Colonic mucosa (tissue), 4 donors: ENCODE results near the gene PMP22. TPM values are rescaled to one million over a fixed set of nuclear protein-coding genes. Genes with fewer than 3 reads are reported as not detected.
A peak's percentile ranks its signal among the peaks of the same experiment; 100 is the strongest.
"Not testable (repeated sequence)": the region's sequence is repeated elsewhere in the genome, so short reads cannot be mapped to it uniquely, and the experiment has no call there.

Source experiments
- DNase-seq: peaks from one replicate; pipeline ENCODE4 v3.0.0-alpha.2; 2020
- H3K27ac ChIP-seq: fragments of 200-600 bp; one replicate; pipeline ENCODE4 v1.8.0; 2021
- H3K27me3 ChIP-seq: fragments of 200-600 bp; one replicate; pipeline ENCODE4 v1.8.0; 2021
- H3K36me3 ChIP-seq: fragments of 200-600 bp; one replicate; pipeline ENCODE4 v1.8.0; 2021
- H3K4me1 ChIP-seq: fragments of 200-600 bp; one replicate; pipeline ENCODE4 v1.8.0; 2021; ENCODE audit warnings: mild to moderate bottlenecking
- H3K4me3 ChIP-seq: fragments of 200-600 bp; one replicate; pipeline ENCODE4 v1.8.0; 2021
- H3K9ac ChIP-seq, 2 donors: one replicate each; pipeline ENCODE4 v1.7.0; 2013; ENCODE audit warnings: control low read depth in 2 of 2, low read depth in 2 of 2, low read length in 2 of 2
- H3K9me3 ChIP-seq: fragments of 200-600 bp; one replicate; pipeline ENCODE4 v1.8.0; 2021
- intact Hi-C: fragments of 100-400 bp; cut with DNase I; formaldehyde crosslinking; loops from one replicate; pipeline ENCODE4 v1.14.1; 2022
- total RNA-seq, 2 donors: library from RNA; stranded (reverse); fragmentation: NEBNext Ultra II Directional in 1 of 2; extraction: Animal tissue kit (Norgen Biotek cat#: 25700) in 1 of 2; gene quantifications; one replicate each; pipeline ENCODE4 v1.2.1, GENCODE V29; 2021
- TF ChIP-seq, protein P1 (sequence below): fragments of 200-600 bp; IDR thresholded peaks from one replicate; pipeline ENCODE4 v1.8.0; 2022; ENCODE audit warnings: antibody characterized with exemption, mild to moderate bottlenecking
- donor health status: healthy.
- donor health status: DM: no; HTN: no; CAD: no.
- donor health status: DM: no; HTN: no; CAD: no.

PMP22 gene
- total RNA-seq, 2 donors from 2014 or later: 12.5 to 40.4 TPM

DNA sequence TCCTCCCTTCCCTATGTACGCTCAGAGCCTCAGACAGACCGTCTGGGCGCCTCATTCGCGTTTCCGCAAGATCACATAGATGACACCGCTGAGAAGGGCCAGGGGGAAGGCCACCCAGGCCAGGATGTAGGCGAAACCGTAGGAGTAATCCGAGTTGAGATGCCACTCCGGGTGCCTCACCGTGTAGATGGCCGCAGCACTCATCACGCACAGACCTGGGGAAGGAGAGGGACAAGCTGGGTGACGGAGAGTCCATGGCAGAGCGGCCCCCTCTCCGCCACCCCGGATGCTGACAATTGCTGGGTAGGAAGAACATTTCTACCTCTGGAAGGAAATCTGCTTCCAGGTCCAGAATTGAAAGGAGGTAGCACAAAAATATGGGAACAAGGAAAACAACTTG is 34.3 kb downstream of the PMP22 start:
- Histone ChIP-seq H3K4me3 (no peak overlapping the region), H3K9ac (no peak overlapping the region), H3K9me3 (no peaks in the 10 kb centered on the region), H3K36me3 (no peaks in the 10 kb centered on the region), H3K27ac (no peak overlapping the region), H3K4me1 (no peaks in the 10 kb centered on the region), H3K27me3 (no peaks in the 10 kb centered on the region)
- intact Hi-C loops: no loop called here
- TF ChIP-seq, protein P1, sequence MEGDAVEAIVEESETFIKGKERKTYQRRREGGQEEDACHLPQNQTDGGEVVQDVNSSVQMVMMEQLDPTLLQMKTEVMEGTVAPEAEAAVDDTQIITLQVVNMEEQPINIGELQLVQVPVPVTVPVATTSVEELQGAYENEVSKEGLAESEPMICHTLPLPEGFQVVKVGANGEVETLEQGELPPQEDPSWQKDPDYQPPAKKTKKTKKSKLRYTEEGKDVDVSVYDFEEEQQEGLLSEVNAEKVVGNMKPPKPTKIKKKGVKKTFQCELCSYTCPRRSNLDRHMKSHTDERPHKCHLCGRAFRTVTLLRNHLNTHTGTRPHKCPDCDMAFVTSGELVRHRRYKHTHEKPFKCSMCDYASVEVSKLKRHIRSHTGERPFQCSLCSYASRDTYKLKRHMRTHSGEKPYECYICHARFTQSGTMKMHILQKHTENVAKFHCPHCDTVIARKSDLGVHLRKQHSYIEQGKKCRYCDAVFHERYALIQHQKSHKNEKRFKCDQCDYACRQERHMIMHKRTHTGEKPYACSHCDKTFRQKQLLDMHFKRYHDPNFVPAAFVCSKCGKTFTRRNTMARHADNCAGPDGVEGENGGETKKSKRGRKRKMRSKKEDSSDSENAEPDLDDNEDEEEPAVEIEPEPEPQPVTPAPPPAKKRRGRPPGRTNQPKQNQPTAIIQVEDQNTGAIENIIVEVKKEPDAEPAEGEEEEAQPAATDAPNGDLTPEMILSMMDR: no peak
- DNase-seq: no peak

DNA sequence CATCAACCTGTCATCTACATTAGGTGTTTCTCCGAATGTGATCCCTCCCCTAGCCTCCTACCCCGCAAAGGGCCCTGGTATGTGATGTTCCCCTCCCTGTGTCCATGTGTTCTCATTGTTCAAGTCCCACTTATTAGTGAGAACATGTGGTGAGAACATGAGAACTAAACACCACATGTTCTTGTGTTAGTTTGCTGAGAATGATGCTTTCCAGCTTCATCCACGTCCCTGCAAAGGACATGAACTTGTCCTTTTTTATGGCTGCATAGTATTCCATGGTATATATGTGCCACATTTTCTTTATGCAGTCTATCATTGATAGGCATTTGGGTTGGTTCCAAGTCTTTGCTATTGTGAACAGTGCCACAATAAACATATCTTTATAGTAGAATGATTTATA is 43.3 kb downstream of the PMP22 start:
- DNase-seq, H3K9me3 ChIP-seq, H3K36me3 ChIP-seq, H3K9ac ChIP-seq, H3K27ac ChIP-seq, intact Hi-C loops, H3K27me3 ChIP-seq, H3K4me1 ChIP-seq, H3K4me3 ChIP-seq: not testable (repeated sequence)

DNA sequence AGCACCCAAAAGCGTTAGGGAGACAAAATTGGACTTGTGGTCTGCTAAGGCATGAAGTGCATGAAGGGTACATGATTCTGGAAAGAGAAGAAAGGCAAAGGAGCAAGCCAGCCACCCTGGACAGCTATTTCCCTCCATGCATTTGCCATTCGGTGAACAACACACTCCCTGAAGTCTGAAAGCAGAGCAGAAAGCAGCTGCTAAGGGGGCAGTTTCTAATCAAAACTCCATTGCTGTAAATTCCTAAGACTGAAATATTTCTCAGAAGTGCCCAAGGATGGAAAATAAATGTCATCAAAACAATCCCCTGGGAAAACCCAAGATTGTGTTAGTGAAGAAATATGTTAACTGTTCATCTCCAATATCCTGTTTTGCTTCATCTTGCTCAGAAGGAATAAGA is 44.3 kb downstream of the PMP22 start:
- Histone ChIP-seq H3K27me3 (no peaks in the 10 kb centered on the region), H3K4me3 (no peak overlapping the region), H3K36me3 (no peaks in the 10 kb centered on the region), H3K4me1 (no peaks in the 10 kb centered on the region), H3K27ac (no peak overlapping the region), H3K9ac (no peak overlapping the region), H3K9me3 (no peaks in the 10 kb centered on the region)
- DNase-seq: no peak
- TF ChIP-seq, protein P1: no peak
- intact Hi-C loops: no loop called here

DNA sequence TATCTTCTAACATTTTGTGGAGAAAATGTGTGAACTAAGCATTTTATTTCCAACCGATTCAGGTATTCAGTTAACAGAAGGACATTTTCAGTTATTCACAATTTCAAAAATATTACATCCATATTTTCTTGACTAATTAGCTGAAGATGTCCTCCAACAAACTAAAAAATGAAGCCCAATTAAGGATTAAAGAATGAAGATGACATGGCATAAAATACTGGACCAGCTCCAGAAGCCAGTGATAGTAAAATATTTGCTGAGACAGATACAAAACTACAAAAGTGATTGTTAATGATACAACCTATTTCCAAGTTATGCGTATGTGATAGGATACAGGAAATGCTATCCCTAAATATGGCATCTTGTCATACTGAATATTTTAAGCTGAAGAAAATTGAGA is 48.6 kb downstream of the PMP22 start:
- Histone ChIP-seq H3K36me3 (no peaks in the 10 kb centered on the region), H3K9me3 (no peaks in the 10 kb centered on the region), H3K9ac (no peak overlapping the region), H3K4me1 (no peaks in the 10 kb centered on the region), H3K4me3 (no peak overlapping the region), H3K27me3 (no peaks in the 10 kb centered on the region), H3K27ac (no peak overlapping the region)
- DNase-seq: no peak
- TF ChIP-seq, protein P1: no peak
- intact Hi-C loops: no loop called here

DNA sequence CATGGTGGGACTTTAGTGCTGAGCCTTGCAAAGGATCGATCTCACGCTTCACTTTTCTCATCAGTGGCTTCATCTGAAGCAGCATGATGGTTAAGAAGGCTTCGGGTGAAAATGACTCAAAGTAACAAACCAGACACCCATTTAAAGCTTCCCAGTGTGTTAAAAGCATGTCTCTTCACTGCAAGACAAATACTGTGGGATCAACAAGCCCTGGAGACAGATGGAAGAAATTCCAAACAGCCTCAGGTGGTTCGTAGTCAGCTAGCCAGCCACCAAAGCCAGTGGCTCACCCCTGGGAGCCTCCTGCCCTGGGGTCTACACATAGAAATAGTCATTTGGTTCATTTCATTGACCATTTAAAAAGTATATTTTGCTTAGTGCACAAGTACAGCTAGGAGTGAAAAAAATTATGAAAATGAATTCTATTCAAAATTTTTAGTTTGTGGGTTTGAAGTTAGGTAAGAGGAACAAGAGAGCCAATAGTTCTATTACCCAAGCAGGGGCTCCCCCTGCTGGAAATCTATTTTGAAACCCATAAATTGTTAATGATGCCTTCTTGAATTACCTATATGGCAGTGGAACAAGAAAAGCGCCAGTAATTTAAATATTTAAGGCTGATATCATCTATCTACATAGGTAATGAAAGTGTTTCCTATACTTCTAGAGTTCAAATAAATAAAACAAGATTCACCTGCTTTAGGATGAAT is 51.6 kb downstream of the PMP22 start:
- no peak overlapping the region for H3K27ac ChIP-seq
- no peaks in the 10 kb centered on the region for H3K4me1 ChIP-seq
- no peaks in the 10 kb centered on the region for H3K9me3 ChIP-seq
- no peak for DNase-seq
- H3K4me3 ChIP-seq: no peak overlapping the region
- TF ChIP-seq, protein P1: peak; percentile 15
- H3K36me3 ChIP-seq: no peaks in the 10 kb centered on the region
- intact Hi-C loops: no loop called here
- no peak overlapping the region for H3K9ac ChIP-seq
- H3K27me3 ChIP-seq: no peaks in the 10 kb centered on the region

DNA sequence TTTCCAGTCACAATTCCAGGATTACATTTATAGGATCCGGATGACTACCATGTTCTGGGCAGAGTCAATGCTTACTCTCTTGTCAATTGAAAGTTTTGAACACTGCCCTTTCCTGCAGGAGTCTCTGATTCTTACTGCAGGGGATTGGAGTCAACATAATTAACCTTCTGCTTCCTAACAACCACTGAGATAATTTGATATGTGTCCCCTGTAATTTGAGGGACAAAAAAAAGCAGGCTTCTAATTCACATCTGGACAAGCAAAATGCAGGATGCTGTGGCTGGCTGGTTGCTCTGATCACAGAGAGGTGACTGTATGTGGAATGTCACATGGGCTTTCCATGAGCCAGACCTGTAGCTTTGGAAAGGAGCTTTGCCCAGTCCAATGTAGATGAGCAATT is 54.9 kb downstream of the PMP22 start:
- Histone ChIP-seq H3K9me3 (no peaks in the 10 kb centered on the region), H3K4me1 (no peaks in the 10 kb centered on the region), H3K27me3 (no peaks in the 10 kb centered on the region), H3K4me3 (no peak overlapping the region), H3K27ac (no peak overlapping the region), H3K36me3 (no peaks in the 10 kb centered on the region), H3K9ac (no peak overlapping the region)
- TF ChIP-seq, protein P1: no peak
- no peak for DNase-seq
- intact Hi-C loops: no loop called here

DNA sequence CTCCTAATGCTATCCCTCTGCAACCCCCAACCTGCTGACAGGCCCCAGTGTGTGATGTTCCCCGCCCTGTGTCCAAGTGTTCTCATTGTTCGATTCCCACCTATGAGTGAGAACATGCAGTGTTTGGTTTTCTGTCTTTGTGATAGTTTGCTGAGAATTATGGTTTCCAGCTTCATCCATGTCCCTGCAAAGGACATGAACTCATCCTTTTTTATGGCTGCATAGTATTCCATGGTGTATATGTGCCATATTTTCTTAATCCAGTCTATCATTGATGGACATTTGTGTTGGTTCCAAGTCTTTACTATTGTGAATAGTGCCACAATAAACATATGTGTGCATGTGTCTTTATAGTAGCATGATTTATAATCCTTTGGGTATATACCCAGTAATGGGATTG is 62.1 kb downstream of the PMP22 start:
- DNase-seq, H3K9me3 ChIP-seq, H3K4me1 ChIP-seq, H3K4me3 ChIP-seq, intact Hi-C loops, H3K27me3 ChIP-seq, H3K27ac ChIP-seq, H3K9ac ChIP-seq, H3K36me3 ChIP-seq: not testable (repeated sequence)

DNA sequence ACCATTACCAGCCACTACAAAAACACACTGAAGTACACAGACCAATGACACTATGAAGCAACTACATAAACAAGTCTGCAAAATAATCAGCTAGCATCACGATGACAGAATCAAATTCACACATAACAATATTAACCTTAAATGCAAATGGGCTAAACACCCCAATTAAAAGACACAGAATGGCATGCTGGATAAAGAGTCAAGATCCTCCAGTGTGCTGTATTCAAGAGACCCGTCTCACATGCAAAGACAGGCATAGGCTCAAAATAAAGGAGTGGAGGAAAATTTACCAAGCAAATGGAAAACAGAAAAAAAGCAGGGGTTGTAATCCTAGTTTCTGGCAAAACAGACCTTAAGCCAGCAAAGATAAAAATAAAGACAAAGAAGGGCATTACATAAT is 64.6 kb downstream of the PMP22 start:
- H3K36me3 ChIP-seq, H3K9ac ChIP-seq, H3K27ac ChIP-seq, H3K27me3 ChIP-seq, H3K9me3 ChIP-seq, H3K4me3 ChIP-seq, H3K4me1 ChIP-seq, intact Hi-C loops, DNase-seq: not testable (repeated sequence)
